Measurements from ENCODE around the gene SHROOM3.

Gene SHROOM3

GRCh38 chr4:76476571-76476970 is 41.5 kb downstream of the SHROOM3 start:
- H3K4me3 ChIP-seq (ENCODE audit: control insufficient read depth, low read depth, low read length), result no peak overlapping the region
- DNase-seq (ENCODE audit: low read depth), result no peak

DNA sequence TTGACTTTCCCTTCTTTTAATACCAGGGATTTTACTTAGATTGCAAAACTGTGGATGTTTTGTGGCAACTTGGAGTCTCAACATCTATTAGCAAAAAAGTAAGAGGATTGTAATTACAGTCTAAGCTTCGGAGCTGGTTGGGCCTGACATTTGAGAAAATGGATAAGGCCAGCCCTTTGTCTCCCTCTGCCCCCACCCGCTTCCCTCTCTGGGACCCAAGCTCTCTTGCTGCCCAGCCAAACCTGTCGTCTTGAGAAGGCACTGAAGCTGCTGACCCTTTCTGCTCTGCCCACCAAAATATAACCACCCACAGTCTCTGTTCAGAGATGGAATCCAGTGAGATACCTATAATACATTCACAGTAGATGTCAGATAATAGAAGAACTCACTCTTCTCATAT is 49.6 kb downstream of the SHROOM3 start:
- H3K4me3 ChIP-seq (ENCODE audit: control insufficient read depth, low read depth, low read length), result no peak overlapping the region
- TF ChIP-seq, protein P1, sequence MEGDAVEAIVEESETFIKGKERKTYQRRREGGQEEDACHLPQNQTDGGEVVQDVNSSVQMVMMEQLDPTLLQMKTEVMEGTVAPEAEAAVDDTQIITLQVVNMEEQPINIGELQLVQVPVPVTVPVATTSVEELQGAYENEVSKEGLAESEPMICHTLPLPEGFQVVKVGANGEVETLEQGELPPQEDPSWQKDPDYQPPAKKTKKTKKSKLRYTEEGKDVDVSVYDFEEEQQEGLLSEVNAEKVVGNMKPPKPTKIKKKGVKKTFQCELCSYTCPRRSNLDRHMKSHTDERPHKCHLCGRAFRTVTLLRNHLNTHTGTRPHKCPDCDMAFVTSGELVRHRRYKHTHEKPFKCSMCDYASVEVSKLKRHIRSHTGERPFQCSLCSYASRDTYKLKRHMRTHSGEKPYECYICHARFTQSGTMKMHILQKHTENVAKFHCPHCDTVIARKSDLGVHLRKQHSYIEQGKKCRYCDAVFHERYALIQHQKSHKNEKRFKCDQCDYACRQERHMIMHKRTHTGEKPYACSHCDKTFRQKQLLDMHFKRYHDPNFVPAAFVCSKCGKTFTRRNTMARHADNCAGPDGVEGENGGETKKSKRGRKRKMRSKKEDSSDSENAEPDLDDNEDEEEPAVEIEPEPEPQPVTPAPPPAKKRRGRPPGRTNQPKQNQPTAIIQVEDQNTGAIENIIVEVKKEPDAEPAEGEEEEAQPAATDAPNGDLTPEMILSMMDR (conservative IDR thresholded peaks at IDR 0.05; ENCODE audit: control insufficient read depth, insufficient read depth, low read depth, low read length), result no peak
- no peak for DNase-seq (ENCODE audit: low read depth)

More at GRCh38 chr4:76476571-76476970, 41.5 kb downstream of the SHROOM3 start:
- TF ChIP-seq, protein P1 (conservative IDR thresholded peaks at IDR 0.05; ENCODE audit: control insufficient read depth, insufficient read depth, low read depth, low read length), result no peak

DNA sequence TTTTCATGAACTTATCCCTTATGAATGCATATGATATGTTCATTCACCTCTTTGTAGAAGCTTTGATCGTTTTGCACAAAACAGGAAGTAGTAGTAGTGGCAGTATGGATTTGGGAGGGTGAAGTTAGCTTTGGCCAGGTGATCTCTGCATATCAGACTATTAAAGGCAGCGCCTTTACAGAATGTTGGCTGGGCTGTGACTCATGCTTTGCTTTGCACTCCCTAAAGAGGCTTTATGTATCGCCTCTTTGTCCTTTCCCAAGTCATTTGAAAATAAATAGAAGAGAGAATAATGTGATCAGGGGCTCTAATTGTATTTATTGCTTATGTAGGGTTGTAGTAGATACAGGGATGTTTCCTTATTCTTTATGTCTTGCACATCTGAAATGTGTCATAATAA is 50.4 kb downstream of the SHROOM3 start:
- TF ChIP-seq, protein P1 (conservative IDR thresholded peaks at IDR 0.05; ENCODE audit: control insufficient read depth, insufficient read depth, low read depth, low read length), result no peak
- no peak overlapping the region for H3K4me3 ChIP-seq (ENCODE audit: control insufficient read depth, low read depth, low read length)
- DNase-seq (ENCODE audit: low read depth), result no peak

GRCh38 chr4:76486588-76487276 is 51.7 kb downstream of the SHROOM3 start:
- TF ChIP-seq, protein P1 (conservative IDR thresholded peaks at IDR 0.05; ENCODE audit: control insufficient read depth, insufficient read depth, low read depth, low read length), result no peak
- DNase-seq (ENCODE audit: low read depth), result no peak
- H3K4me3 ChIP-seq (ENCODE audit: control insufficient read depth, low read depth, low read length), result no peak overlapping the region

GRCh38 chr4:76487621-76488020 is 52.6 kb downstream of the SHROOM3 start:
- no peak for DNase-seq (ENCODE audit: low read depth)
- H3K4me3 ChIP-seq (ENCODE audit: control insufficient read depth, low read depth, low read length), result no peak overlapping the region
- TF ChIP-seq, protein P1 (conservative IDR thresholded peaks at IDR 0.05; ENCODE audit: control insufficient read depth, insufficient read depth, low read depth, low read length), result no peak

GRCh38 chr4:76488455-76488854 is 53.4 kb downstream of the SHROOM3 start:
- TF ChIP-seq, protein P1 (conservative IDR thresholded peaks at IDR 0.05; ENCODE audit: control insufficient read depth, insufficient read depth, low read depth, low read length), result no peak
- no peak overlapping the region for H3K4me3 ChIP-seq (ENCODE audit: control insufficient read depth, low read depth, low read length)
- no peak for DNase-seq (ENCODE audit: low read depth)

All from fibroblast of mammary gland (primary cell).